HG02763 (cell line): ENCODE data around the gene MRS2.

Source experiments
- ATAC-seq: cut with Tn5 transposase; IDR thresholded peaks from one replicate; pipeline ENCODE4 v1.9.1; 2021; ENCODE audit warnings: mild to moderate bottlenecking, moderate library complexity; ENCODE audit not compliant: unreplicated experiment

The MRS2 gene

DNA sequence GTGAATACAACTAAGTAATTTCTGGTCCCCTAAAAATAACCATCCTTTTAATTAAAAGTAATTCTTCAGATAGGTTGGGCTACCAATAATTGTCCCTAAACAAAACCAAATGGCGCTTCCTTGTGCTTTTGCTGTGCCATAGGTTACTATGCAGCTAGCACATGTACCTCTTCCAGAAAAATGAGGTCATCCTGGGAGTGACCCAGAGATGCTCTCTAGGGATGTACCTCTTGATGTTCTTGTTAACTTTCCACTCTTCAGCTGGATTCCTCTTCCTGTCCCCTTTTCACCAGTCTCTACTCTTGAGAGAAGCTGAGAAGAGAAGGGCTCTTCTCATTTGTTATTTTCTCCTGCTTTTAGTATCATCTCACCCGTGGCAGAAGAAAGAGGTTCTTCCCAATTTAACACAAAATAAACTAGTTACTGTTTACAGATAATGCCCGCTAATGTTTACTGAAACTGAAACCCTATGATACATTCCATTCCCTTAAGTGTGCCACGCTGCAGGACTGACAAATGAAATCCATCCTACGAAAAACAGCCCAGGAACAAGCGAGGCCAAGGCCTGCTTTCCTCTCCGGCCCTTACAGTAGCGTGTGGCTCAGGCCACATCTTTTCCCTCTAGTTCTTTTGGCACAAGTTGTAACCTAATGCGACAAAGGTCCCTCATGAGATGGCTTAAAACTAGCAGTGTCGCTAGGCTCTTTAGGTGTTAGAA lies 24.2 kb downstream of the MRS2 start:
- no peak for ATAC-seq

DNA sequence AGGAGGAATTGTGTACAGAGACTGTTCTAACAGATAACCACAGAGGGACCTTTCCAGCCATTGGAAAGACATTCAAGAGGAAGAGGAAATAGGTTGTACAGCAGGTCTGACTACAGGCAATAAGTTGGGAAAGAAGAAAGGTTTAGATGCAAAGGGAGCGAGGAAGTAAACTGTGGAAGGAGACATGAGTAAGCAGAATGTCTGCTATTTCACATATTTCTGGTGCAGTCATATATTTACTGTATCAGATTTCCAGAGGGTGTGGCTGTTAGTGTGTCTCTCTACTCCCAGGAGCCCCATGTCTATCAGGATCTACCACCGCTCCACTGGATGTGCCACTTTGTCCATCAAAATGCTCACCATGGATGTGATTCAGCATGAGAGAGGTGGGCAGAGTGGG lies 25.9 kb downstream of the MRS2 start:
- ATAC-seq, result no peak

DNA sequence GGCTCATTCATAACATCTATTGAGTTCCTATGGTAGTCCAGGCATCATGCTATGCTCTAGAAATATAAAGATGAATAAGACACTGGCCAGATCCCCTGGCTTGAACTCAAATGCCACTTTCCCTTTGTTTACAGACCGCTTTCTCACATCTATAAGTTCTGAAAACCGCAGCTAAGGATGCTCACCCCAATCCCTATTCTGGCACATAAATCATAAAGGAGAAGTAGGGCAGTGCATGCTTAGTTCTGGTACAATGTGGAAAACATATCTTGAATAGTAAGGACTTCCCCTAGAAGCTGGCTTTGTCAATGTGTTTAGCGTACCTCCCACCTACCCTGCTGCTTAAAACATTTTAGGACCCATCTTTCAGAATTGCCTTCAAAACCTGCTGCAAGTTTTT lies 26.4 kb downstream of the MRS2 start:
- no peak for ATAC-seq

GRCh38 chr6:24430086-24430485 lies 27.4 kb downstream of the MRS2 start:
- ATAC-seq, result no peak

DNA sequence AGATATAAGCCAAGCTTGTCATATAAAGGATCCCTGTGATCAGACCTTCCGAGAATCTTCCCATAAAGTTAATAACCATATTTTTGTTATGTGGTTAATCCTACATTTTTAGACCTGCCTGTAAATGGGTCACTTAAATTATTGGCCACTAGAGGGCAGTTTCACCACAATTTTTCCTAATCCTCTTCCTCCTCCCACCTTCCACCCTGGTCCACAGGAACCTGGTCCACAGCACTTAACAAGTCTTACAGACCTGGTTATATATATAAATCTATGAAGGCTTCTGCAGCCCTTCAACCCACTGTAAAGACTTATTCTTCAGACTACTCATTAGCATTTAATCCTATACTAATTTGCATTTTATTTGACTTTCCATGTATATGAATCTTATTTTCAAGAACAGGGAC lies 28.3 kb downstream of the MRS2 start:
- ATAC-seq, result no peak

DNA sequence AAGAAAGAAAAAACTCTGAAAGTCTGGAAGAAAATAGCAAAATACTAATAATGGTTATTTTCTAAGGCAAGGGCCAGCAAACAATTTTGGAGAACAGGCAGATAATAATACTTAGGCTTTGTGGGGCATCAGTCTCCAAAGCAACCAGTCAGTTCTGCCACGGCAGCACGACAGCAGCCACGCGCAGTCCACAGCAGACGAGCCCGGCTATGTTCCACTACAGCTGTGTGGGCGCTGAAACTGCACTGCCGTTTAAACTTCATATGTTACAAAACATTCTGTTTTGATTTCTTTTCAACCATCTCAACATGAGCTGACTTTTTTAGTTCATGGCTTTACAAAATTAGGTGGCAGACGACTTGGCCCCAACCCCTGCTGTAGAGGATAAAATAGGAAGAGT lies 29.9 kb downstream of the MRS2 start:
- ATAC-seq, result no peak

DNA sequence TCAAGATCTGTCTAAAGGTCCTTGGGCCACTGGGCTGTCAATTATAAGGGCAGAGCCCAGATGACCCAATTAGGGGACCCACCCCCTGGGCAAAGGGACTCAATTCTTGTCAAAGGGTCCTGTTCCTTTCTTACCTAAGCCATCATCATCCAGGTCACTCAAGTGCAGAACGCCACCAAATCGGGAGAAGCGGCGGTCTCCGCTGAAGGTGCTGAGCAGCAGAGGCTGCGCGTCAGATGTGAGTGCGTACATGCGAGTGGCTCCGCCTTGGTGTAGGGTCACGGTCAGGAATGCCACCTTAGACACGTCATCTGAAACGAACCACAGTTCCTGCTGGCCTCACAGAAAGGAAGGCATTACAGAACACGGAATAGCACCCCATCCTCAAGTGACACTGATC lies 34.2 kb downstream of the MRS2 start:
- ATAC-seq, result no peak

DNA sequence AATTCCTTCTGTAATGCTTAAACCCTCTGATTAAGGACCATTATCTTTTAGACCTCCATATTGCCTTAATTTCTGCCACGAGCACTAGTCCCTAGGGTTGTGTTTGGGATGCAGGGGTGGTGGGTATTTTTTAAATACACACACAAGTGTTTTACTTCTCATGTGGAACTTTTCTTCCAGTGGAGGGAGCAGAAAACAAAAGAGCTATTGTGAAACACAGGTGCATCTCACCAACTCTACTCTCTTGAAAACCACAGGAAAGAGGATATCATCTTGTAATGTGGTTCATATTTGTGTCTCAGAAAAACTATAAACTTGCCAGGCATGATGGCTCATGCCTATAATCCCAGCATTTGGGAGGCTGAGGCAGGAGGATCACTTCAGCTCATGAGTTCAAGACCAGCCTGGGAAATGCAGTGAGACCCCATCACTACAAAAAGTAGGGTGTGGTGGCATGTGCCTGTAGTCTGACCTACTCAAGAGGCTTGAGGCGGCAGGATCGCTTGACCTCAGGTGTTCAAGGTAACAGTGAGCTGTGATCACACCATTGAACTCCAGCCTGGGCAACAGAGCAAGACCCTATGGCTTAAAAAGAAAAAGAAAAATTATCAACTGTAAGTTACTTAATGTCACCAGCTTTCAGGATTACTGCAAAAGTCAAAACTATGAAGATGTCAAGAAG lies 37.3 kb downstream of the MRS2 start:
- no peak for ATAC-seq

DNA sequence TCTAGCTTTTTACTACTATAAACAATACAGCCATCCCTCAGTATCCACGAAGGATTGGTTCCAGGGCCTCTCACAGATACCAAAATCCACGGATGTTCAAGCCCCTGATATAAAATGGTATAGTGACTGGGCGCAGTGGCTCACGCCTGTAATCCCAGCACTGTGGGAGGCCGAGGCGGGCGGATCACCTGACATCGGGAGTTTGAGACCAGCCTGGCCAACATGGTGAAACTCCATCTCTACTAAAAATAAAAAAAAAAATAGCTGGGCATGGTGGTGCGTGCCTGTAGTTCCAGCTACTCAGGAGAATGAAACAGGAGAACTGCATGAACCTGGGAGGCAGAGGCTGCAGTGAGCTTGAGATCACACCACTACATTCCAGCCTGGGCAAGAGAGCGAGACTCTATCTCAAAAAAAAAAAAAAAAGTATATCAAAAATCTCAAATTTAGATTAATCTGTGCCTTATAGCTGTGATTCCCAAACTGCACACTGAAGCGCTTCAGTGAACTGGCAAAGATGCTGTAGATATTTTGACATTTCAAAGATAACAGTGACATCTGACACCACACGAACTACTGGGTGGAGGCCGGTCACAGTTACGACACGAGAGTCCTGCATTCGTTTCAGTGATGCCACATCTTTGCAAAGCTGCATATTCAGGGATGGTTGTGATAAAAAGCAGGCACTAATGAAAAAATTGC lies 38.3 kb downstream of the MRS2 start:
- ATAC-seq, result no peak

- no peak for ATAC-seq
Measured at GRCh38 chr6:24441599-24441904, 38.8 kb downstream of the MRS2 start.

GRCh38 chr6:24444588-24444987 lies 41.9 kb downstream of the MRS2 start:
- ATAC-seq, result no peak

- ATAC-seq, result no peak
Measured at GRCh38 chr6:24445704-24446103, 43.0 kb downstream of the MRS2 start.

DNA sequence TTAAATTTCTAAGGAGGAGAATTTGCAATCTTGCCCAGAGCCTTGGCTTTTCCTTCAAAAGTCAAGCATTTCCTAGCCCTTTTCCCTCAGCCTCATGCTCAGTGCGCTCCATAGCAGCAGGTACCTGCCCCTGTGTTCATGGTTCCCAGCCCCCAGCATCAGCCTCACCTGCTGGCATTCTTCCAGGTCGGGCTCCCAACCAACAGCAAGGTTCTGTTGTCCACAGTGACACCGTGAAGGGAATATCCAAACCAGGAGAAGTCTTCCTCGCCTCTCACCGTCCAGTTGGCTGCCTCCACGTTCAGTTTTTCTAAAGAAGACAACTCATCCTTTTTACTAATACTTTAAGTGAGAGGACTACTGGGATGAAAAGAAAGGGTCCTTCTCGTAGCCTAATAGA lies 43.9 kb downstream of the MRS2 start:
- ATAC-seq, result no peak

DNA sequence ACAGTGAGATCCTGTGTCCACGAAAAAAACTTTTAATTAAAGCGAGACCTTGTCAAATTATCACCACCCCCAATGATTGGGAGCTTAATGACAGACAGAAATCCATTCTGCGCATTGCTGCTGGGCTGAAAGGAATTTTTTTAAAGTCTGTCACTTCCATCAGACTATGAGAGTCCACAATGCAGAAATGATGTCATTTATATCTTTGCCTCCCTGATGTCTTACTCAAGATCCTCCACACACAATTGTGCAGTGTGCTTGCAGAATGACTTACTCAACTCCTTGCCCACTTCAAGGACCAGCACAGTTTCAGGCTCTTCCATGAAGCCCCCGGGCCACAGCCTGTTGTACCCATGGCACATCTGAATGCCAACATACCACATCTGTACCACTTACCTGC lies 45.7 kb downstream of the MRS2 start:
- ATAC-seq, result no peak

GRCh38 chr6:24448828-24449525 lies 46.2 kb downstream of the MRS2 start:
- no peak for ATAC-seq

DNA sequence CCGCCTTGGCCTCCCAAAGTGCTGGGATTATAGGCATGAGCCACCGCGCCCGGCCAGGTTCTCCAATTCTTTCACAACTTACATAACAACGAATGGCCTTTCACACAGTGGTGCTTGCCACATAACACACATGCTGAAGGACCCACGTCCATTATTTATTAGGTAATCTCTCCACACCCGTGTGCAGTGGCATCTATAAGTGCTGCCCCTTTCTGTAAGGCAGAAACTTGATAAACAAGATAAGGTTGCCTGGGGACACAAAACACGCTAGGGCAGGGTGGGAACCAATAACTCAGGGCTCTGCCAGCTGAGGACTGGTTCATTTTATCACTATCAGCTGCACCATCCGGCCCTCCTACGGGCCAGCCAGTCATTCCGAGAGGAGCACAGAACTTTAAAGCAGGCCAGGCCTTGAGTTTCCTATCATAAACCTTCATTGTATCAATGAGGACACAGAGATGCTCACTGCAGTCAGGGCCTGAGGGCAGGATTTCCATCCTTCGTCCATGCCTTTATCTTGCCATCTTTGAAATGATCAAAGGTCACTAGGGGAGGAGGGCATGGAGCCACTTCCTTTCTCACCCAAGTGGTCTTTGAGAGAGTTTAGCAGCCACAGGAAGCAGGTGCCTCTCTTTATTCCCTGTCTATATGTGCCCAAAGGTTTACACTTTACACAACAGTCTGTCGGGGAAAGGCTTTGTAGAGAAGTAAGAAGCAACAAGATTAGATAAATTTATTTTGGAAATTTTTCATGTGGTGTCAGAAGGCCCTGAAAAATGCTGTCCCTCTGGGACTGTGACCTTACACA lies 49.0 kb downstream of the MRS2 start:
- ATAC-seq, result no peak

- ATAC-seq, result no peak
Measured at GRCh38 chr6:24453921-24454320, 51.2 kb downstream of the MRS2 start.

DNA sequence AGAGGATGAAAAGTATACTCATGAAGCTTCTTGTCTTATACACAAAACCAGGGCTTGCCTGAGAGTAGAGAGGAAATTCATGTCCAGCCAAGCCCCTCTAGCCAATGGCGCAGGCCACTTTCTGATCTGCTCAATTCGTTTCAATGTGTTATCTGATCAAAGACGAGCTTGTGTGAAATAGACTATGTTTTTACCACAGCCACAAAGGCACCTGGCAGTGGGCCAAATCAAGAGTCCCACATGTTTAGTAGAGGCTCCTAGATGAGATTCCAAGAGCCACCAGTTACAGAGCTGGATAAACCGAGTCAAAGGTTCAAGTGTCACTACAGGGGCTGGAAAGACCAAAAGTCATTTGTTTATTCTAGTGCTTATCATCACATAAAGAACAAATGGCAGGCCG lies 51.7 kb downstream of the MRS2 start:
- no peak for ATAC-seq

DNA sequence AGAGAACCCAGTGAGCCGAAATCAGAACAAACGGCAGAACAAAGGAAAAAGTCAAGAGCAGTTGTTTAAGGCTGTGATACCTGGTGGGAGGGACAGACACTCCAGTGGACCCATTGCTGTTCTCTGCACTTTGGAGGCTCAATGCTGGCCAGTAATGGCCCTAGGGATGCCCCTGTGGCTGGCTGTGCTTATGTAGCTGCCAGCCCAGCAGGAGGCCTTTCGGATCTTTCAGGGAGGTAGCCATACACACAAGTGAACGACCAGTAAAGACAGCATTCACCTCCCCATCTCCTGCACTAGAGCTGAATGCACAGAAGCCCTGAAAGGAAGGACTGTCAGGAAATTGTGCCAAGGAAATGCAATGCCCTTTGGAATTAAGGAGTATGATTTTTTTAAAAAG lies 52.3 kb downstream of the MRS2 start:
- ATAC-seq, result no peak

- no peak for ATAC-seq
Measured at GRCh38 chr6:24458134-24458533, 55.4 kb downstream of the MRS2 start.

DNA sequence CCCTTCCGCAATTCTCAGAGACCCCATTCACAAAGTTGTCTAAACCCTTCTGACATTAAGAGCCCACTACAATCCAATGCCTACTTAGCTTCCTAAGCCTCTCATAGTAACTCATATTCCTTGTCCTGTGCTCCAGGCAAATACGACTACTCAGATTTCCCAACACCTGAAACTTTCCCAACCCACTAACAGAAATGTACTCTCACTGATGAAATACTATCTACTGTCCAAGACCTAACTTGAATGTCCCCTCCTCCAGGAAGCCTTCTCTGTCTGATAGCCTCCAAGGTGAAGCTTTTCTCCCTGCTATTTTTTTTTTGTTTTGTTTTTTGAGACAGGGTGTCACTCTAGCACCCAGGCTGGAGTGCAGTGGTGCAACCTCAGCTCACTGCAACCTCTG lies 56.2 kb downstream of the MRS2 start:
- no peak for ATAC-seq
